ENCODE data around the gene SKAP2. TPM values are rescaled to one million over a fixed set of nuclear protein-coding genes. Genes with fewer than 3 reads are reported as not detected.

The SKAP2 gene
- total RNA-seq, 1 experiment from 2014 or later = 3.2 TPM

- H3K23me2 ChIP-seq (ENCODE audit: insufficient read length, low read depth, low read length, poor library complexity, severe bottlenecking) = no peaks in the 10 kb centered on the region
- no peak overlapping the region for H4K8ac ChIP-seq (replicated peaks; ENCODE audit: insufficient read length, low read depth, low read length)
- no peaks in the 10 kb centered on the region for H4K20me1 ChIP-seq (ENCODE audit: control insufficient read depth, insufficient read depth, insufficient read length)
- H3K14ac ChIP-seq (ENCODE audit: insufficient read depth, low read length) = no peak overlapping the region
- Mint-ChIP-seq H3K27me3 (ENCODE audit: low read depth) (peaks cover 4% of the 10 kb centered on the region), H3K36me3 (ENCODE audit: insufficient read depth in 1 of 3, low read depth in 3 of 3) (peaks cover 0 to 10% (median 1%) of the 10 kb centered on the region in 3 experiments; a peak in 2 of 7 replicates), H3K4me1 (peaks cover 23 to 26% of the 10 kb centered on the region in 2 experiments), H3K27ac (no peak overlapping the region), H3K4me3 (no peak overlapping the region), H3K9me3 (peaks cover 3 to 8% of the 10 kb centered on the region in 2 experiments; a peak in 4 of 5 replicates)
- no peak overlapping the region for H2BK15ac ChIP-seq (ENCODE audit: low read depth, low read length)
- no peak overlapping the region for H3K4me2 ChIP-seq (ENCODE audit: insufficient read depth, insufficient read length, low read length)
- no peak overlapping the region for H3K27ac ChIP-seq (ENCODE audit: insufficient read length, low read depth, low read length)
- no peak overlapping the region for H3T11ph ChIP-seq (ENCODE audit: low read length)
- no peaks in the 10 kb centered on the region for H3K79me1 ChIP-seq (ENCODE audit: insufficient read depth, low read depth, low read length, poor library complexity, severe bottlenecking)
- H3K4ac ChIP-seq (ENCODE audit: low read depth, low read length) = no peak overlapping the region
- no peak overlapping the region for H2BK120ac ChIP-seq (ENCODE audit: low read depth, low read length, poor library complexity, severe bottlenecking)
- H2AK5ac ChIP-seq (ENCODE audit: insufficient read length, low read length) = no peak overlapping the region
- no peak overlapping the region for H3K9ac ChIP-seq (ENCODE audit: extremely low read depth, insufficient read length, low read length)
- H4K5ac ChIP-seq (ENCODE audit: insufficient read length, low read depth, low read length) = no peak overlapping the region
- TF ChIP-seq, protein P1, sequence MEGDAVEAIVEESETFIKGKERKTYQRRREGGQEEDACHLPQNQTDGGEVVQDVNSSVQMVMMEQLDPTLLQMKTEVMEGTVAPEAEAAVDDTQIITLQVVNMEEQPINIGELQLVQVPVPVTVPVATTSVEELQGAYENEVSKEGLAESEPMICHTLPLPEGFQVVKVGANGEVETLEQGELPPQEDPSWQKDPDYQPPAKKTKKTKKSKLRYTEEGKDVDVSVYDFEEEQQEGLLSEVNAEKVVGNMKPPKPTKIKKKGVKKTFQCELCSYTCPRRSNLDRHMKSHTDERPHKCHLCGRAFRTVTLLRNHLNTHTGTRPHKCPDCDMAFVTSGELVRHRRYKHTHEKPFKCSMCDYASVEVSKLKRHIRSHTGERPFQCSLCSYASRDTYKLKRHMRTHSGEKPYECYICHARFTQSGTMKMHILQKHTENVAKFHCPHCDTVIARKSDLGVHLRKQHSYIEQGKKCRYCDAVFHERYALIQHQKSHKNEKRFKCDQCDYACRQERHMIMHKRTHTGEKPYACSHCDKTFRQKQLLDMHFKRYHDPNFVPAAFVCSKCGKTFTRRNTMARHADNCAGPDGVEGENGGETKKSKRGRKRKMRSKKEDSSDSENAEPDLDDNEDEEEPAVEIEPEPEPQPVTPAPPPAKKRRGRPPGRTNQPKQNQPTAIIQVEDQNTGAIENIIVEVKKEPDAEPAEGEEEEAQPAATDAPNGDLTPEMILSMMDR (conservative IDR thresholded peaks at IDR 0.05) = no peak
- H4K91ac ChIP-seq (ENCODE audit: insufficient read length, low read depth, low read length) = no peak overlapping the region
- WGBS (ENCODE audit: extremely low coverage, insufficient read length, low lambda C conversion rate) = no CpG with 5 or more reads among the region's 2 CpGs
- H2BK20ac ChIP-seq (ENCODE audit: low read depth, low read length, poor library complexity, severe bottlenecking) = no peak overlapping the region
- H3K79me2 ChIP-seq (ENCODE audit: insufficient read depth, low read length) = no peaks in the 10 kb centered on the region
- H3K4me1 ChIP-seq (ENCODE audit: insufficient read depth, low read length) = no peaks in the 10 kb centered on the region; the same call in 1 of the 2 replicates
- H3K18ac ChIP-seq (ENCODE audit: insufficient read length, low read depth, low read length) = no peak overlapping the region
- no peak overlapping the region for H2BK5ac ChIP-seq (ENCODE audit: insufficient read length, low read length)
- H3K9me3 ChIP-seq (ENCODE audit: control insufficient read depth, low read depth, low read length) = no peaks in the 10 kb centered on the region
- no peak overlapping the region for H2AFZ ChIP-seq (ENCODE audit: low read length)
- no peak overlapping the region for H2BK12ac ChIP-seq (ENCODE audit: insufficient read length, low read depth, low read length)
- DNase-seq = no peak
- H3K23ac ChIP-seq (ENCODE audit: insufficient read length, low read depth, low read length) = no peak overlapping the region
- H3K56ac ChIP-seq (ENCODE audit: insufficient read length, low read depth, low read length) = no peak overlapping the region
- no peaks in the 10 kb centered on the region for H3K27me3 ChIP-seq (ENCODE audit: insufficient read depth, low read length)
Measured at GRCh38 chr7:26782501-26782900, 81.9 kb downstream of the SKAP2 start.

Measured in H9 (cell line).